SKM-1 treated with dmso at 0.1 percent for 144 hours (cell line): ENCODE data around the gene PER2.
A peak's percentile ranks its signal among the peaks of the same experiment; 100 is the strongest.

Experiments
- DNase-seq: peaks from one replicate; lab custom pipeline; 2025; ENCODE audit not compliant: unreplicated experiment; lab: John Stamatoyannopoulos, UW

The PER2 gene

DNA sequence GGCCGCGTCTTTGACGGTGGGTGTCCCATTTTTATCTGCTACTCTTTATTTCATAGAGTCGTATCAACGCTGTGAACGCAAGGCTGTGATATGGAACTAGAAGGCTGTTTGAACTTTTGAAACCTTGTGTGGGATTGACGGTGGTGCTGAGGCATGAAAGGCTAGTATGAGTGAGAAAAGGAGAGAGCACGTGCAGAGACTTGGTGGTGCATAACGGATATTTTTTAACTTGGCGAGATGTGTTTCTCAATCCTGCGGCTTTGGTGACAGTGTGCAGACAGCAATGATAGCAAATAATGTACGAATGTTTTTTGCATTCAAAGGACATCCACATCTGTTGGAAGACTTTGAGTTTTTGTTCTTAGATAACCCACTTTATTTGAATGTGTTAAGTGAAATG, 54.8 kb downstream of the PER2 start:
- DNase-seq = no peak

DNA sequence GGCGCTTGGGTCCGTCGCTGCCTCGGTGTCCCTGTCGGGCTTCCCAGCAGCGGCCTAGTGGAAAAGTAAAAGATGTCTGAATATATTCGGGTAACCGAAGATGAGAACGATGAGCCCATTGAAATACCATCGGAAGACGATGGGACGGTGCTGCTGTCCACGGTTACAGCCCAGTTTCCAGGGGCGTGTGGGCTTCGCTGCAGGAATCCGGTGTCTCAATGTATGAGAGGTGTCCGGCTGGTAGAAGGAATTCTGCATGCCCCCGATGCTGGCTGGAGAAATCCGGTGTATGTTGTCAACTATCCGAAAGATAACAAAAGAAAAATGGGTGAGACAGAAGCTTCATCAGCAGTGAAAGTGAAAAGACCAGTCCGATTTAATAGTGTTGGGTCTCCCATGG, 56.6 kb downstream of the PER2 start:
- DNase-seq = no peak

GRCh38 chr2:238231251-238231793, 57.1 kb downstream of the PER2 start:
- DNase-seq = no peak

DNA sequence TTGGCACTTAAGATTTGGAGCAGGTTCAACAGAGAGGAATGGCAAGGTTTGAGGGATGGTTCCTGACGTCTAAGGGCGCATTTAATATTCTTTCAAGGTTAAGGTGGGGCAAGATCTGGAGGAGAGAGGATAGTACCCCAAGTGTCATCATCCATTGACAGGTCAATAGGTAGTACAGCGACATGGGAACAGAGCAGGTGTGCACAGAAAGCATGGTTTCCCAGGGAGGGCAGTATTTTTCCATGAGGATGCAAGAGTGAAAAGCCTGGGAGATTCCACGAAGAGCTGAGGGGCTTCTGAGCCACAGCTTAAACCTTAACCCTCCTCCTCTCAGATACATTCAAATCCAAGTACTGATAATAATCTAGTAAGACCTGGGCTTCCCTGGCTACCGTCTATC, 57.7 kb downstream of the PER2 start:
- no peak for DNase-seq

- no peak for DNase-seq
Measured at GRCh38 chr2:238228700-238229099, 59.7 kb downstream of the PER2 start.

GRCh38 chr2:238227587-238228032, 60.8 kb downstream of the PER2 start:
- no peak for DNase-seq

- no peak for DNase-seq
Measured at GRCh38 chr2:238226698-238227586, 61.5 kb downstream of the PER2 start.

- no peak for DNase-seq
Measured at GRCh38 chr2:238225911-238226697, 62.3 kb downstream of the PER2 start.

DNA sequence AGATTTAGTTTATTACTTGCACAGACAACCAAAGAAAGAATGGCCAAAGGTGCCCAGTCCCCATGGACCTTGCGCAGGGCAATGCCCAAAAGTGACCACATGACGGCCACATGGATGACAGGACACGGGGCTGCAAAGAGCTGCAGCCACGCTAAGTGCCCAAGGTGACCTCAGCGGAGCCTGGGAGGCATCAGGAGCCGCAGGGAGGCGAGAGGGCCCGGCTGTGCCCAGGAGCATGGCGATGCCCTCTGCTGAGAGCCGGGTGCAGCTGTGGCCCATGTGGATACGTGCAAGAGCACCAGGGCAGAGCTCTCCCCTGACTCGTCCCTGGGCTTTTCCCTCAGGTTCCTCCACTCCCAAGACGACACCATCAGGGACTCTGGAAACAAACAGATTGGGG, 63.3 kb downstream of the PER2 start:
- no peak for DNase-seq

DNA sequence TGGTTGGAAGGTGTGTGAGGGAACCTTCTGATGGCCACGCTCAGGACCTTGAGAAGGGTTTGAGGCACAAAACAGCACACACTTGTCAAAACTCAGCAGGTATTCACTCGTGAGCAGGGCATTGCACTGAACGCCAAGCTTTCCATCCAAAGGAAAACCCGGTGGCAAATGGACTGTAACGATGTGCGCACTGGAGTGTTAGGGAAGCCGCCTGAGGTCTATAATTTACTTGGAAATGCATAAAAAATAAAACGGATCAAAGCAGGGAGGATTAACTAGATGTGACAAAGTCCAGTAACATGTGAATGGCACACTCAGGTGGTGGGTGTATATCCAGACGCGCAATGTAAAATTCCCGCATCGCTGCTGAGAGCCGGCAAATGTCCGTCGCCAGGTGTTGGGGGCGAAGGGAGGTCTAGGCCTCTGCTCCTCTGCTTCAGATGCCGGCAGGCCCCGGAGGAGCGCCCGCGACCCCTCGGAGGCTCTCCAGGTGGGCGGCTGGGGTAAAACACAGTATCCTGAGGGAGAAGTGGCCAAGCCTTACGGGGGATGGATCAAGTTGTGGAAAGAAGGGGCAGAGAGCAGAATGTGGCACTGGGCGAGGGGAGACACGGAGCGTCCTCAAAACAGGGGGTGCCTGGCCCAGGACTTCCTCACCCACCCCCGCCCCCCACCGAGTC, 63.9 kb downstream of the PER2 start:
- no peak for DNase-seq

- no peak for DNase-seq
Measured at GRCh38 chr2:238220892-238221521, 67.4 kb downstream of the PER2 start.

GRCh38 chr2:238220274-238220891, 68.0 kb downstream of the PER2 start:
- no peak for DNase-seq

GRCh38 chr2:238216651-238217184, 71.7 kb downstream of the PER2 start:
- no peak for DNase-seq

DNA sequence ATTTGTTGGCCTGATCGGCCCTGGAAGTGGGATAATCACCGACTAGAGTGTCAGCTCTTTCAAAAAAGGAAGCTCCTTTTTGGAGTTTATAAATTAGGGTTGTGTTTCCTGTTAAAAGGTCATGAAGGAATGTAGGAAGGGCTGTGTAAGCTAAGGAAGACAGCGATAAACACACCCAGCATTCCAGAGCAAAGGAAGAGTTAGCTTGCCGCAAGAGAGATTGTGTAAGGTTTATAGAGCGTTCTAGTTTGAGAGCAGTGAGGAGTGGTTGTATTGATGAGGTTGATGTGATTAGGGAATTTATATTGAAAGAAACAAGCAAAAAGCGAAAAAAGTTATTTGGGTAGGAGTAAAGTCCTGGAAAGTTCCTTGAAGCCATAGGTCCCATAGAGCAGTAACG, 81.4 kb downstream of the PER2 start:
- no peak for DNase-seq

GRCh38 chr2:238203973-238204683, 84.3 kb downstream of the PER2 start:
- DNase-seq = peak; percentile 90

DNA sequence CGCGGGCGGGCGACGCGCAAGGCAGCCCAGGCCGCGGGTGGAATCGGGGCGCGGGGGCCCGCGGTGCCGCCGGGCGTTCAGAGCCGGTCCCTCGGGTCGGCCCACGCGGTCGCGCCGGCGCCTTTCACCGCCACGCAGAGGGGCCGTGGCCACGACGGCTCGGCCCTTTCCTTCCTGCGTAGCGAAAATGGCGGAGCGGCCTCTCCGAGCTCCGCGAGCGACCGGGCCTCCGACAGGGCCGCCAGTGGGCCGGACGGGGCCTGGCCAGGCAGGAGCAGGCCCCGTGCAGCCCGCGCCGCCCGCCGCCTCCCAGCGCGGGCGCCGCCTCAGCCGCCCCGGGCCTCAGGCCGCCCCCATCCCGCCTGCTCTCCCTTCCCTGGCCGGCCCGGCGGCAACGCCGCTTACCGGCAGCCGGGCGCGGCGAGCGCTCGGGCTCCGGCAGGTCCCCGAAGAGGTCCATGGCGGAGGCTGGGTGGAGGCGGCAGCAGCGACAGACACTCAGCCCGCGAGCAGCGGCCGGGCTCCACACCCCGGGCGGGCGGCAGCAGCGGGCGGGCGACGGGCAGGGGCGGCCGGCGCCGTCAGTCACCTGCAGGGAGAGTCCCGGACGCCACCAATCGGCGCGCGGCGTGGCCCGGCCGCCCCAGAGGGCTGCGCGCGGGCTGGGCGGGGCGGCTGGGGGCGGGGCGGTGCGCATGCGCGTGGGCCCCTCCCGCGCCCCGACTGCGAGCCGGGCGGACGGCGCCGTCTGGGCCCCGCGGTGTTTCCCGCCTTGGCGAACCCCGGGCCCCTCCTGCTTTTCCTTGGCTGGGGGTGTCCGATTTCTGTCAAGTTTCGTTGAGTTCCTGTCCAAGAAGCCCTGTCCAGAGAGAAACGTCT, 85.1 kb downstream of the PER2 start, which contains the start of gene ILKAP:
Gene ILKAP (minus strand): TSS at position 602 of the 879 bp plus-strand sequence. CDS start 142 bp downstream, at position 460.
- peak; percentile 82 for DNase-seq

DNA sequence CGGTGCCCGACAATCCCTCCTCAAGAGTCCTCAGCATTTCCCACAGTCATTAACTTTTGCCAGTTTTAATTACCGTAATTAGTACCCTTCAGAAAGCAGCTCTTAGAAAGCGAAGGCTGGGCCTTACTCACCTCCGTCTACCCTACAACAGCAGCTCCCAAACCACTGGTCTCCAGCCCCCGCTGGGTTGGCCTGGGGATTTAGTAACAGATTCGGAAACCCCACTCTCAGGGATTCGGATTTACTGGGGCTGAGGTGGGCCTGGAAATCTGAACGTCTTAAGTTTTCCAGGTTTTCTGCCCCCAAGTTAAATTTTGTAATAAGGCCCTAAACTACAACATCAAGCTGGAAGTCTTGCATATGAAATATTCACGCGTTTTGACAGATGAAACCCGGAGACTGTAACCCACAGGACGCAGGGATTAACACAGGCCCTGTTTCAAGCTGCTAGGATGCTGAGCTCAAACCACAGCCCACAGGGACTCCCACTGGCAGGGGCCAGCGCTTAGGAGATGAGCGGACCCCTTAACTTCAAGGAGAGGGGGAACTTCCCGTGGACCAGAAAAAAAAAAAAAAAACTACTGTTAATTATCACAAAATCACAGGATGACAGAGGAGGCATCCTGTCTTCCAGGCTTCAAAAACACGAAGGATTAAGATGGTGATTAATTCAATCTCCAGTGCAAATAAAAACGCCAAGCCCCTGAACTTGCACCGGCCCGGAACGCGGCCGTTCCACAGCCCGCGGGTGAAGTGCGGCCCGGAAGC, 85.9 kb downstream of the PER2 start:
- DNase-seq = no peak
